HG03175 (cell line): ENCODE data around the gene PTRH1.
A peak's percentile ranks its signal among the peaks of the same experiment; 100 is the strongest.
"Not testable (repeated sequence)": the region's sequence is repeated elsewhere in the genome, so short reads cannot be mapped to it uniquely, and the experiment has no call there.

Experiments
- ATAC-seq: cut with Tn5 transposase; IDR thresholded peaks from one replicate; pipeline ENCODE4 v1.9.1; 2021; ENCODE audit warnings: mild to moderate bottlenecking, moderate library complexity; ENCODE audit not compliant: unreplicated experiment

Gene PTRH1, protein sequence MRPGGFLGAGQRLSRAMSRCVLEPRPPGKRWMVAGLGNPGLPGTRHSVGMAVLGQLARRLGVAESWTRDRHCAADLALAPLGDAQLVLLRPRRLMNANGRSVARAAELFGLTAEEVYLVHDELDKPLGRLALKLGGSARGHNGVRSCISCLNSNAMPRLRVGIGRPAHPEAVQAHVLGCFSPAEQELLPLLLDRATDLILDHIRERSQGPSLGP

DNA sequence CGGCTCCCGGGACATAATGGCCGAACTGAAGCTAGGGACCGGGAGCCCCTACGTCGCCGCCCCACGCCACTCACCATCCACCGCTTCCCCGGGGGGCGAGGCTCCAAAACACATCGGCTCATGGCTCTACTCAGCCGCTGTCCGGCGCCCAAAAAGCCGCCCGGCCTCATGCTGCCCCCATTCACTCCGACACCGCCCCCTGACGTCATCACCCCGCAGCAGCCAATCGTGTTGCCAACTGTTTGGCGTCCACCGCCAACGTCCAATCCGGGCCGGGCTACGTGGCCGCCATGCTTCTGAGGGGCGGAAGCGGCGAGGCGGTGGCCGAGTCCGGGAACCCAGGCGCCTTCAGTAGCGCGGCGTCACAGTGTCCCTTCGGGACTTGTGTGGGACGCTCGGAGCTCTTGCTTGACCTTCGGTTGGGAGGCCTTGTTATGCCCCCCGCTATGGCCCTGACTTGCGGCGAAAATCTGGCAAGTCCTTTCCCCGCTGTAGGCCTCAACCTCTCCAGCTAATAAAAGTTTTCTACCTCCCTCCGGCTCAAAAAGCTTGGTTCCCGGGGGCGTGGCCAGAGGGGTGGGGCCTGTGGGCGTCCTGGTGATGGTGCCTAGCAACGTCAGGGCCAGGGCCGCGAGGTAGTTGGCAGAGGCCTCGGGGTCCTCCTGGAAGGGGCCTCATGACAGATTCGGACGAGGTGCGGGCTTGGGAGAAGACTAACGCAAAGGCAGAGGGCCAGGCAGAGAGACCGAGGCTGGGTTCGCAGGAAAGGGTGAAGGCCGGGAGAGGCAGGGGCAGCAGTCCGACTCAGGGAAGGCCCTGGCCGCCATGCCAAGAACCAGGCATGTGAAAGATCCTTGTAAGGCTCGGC lies at the start of gene PTRH1, which contains the start of gene TTC16:
Gene PTRH1 (minus strand): TSS at position 194 of the 868 bp plus-strand sequence. CDS start 24 bp downstream, at position 170.
Gene TTC16 (plus strand): TSS at position 610 of the 868 bp plus-strand sequence. CDS start 67 bp downstream, at position 677.
- peak; percentile 90 for ATAC-seq

GRCh38 chr9:127763918-127764384 lies 48.5 kb upstream of the PTRH1 start:
- ATAC-seq: no peak

DNA sequence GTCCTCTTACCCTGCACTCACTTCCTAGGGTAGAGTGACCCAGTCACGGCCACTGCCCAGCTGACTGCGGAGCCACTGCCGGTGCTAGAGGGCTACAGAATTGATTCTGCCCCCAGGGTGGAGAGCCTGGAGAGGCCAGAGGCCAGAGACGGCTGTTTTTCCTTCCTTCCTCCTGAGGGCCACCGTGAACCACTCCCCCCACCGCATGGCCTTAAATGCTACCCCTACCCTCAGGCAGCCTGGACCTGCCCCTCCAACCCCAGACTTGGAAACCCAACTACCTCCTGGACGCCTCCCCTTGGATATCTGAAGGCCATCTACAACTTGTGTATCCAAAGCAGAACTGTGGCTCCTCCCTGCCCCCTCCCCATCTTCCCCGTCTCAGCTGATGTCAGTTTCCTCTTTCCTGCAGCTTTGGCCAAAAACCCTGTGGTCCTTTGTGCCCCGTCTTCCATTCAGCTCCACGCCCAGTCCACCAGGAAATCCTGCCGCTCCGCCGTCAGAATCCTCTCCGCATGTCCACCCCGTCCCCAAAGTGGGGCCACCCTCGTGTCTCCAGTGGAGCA lies 46.7 kb upstream of the PTRH1 start:
- no peak for ATAC-seq

GRCh38 chr9:127761491-127761956 lies 46.1 kb upstream of the PTRH1 start:
- ATAC-seq: no peak

DNA sequence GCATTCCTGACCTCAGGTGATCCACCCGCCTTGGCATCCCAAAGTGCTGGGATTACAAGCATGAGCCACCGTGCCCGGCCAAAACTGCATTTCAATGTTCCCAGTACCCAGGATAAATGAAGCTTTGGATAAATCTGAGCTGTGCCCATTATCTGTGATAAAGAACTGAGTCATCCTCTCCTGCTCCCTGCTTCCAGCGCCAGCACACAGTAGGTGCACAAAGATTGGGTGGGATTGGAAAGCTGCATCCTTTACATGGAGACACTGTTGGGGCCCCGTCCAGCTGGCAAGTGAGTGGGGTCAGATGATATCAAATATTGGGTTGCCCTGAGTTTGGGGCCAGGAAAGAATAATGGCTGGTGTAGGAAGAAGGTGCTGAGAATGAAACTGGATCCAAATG lies 45.6 kb upstream of the PTRH1 start:
- ATAC-seq: no peak

DNA sequence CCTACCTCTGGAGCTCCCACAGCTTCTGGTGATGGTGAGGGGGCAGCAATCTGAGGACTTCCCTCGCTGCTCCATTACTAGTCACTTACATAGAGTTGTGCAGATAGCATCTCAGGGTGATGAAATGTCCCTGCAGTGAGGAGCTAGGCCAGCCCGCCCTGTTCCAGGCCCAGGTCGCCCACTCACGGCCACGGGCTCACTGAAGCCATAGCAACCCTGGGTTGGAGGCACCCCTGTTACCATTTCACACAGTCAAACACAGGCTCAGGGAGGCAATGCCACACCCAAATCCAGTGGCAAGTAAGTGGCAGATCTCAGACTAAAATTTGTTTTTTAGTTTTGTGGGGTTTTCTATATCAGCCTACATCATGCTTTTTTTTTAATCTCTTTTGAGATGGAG lies 43.4 kb upstream of the PTRH1 start:
- ATAC-seq: no peak

GRCh38 chr9:127756776-127757175 lies 41.3 kb upstream of the PTRH1 start:
- not testable (repeated sequence) for ATAC-seq

DNA sequence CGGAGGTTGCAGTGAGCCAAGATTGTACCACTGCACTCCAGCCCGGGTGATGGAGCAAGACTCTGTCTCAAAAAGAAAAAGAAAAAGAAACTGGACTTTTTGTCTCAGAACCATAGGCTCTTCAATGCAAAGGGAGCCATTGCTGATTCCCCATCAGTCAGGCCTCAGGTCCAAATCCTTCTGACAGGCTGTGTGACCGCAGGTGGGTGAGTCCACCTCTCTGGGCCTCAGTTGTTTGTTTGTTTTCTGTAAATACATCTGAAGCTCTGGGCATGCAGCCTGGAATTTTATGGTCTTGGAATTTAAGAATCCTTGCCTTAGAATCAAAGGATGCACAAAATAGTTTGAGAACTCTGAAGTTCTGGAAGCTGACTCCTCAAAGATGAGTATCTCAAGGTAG lies 40.8 kb upstream of the PTRH1 start:
- no peak for ATAC-seq

GRCh38 chr9:127755061-127756060 lies 39.9 kb upstream of the PTRH1 start:
- ATAC-seq: no peak

GRCh38 chr9:127754099-127755060 lies 38.9 kb upstream of the PTRH1 start:
- no peak for ATAC-seq

- ATAC-seq: no peak
These were observed 38.2 kb upstream of the PTRH1 start for GRCh38 chr9:127753622-127754021.

- no peak for ATAC-seq
These were observed 37.7 kb upstream of the PTRH1 start for GRCh38 chr9:127753148-127753547.

GRCh38 chr9:127751269-127752054 lies 36.0 kb upstream of the PTRH1 start:
- no peak for ATAC-seq

DNA sequence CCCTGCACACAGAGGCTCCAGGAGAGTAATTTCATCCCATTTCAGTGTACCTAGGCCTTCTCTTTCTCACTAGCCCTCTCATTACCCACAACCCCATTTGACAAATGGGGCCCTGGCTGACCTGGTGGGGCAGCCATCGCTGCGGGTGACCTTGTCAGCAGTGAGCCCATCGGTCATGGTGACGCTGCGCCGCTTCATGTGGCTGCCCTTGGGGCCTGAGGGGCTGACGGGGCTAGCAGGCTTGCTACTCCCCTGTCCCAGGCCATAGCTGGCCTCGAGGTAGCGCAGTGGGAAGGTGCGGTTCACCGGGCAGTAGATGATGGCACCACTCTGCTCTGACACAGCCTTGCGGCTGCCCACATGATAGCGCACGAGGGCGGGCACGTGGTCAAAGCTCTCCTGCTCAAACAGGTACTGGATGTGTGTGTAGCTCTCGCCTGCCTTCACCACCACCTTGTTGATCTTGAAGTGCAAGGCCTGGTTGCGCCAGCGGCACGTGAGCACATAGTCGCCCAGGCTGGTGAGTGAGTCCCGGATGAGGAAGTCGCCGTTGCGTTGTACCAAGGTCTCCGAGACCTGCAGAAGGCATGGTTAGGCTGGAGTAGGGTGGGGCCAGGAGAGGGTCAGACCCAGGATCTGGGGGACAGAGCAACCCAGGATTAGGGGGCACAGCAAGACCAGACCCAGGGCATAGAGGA lies 33.8 kb upstream of the PTRH1 start:
- ATAC-seq: no peak

DNA sequence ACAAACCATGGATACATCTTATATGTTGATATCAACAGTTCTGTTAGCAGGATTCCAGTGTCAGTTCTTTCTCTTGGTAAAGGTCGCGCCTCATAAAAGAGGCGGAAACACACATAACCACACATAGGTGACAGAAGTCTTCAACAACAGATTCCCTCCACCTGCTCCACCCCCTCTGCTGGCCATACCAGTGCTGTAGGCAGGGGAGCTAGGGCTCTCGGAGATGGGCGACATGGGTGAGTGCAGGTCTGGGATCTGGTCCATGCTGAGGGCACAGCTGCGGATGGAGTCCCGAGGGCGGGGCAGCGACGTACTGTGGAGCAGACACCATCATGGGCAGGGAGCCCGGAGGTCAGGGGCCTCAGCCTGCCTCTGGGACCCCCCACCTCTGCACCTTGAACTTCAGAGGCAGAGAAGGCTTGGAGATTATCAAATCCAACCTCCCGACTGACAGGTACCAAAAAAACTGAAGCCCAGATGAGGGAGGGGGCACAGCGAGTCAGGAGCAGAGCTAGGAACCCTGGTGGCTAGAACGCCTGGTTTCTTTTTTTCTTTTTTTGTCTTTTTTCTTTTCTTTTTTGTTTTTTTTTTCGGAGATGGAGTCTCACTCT lies 31.6 kb upstream of the PTRH1 start:
- no peak for ATAC-seq

- no peak for ATAC-seq
These were observed 29.1 kb upstream of the PTRH1 start for GRCh38 chr9:127744398-127745110.
